ENCODE data around the gene KLF9.

DNA sequence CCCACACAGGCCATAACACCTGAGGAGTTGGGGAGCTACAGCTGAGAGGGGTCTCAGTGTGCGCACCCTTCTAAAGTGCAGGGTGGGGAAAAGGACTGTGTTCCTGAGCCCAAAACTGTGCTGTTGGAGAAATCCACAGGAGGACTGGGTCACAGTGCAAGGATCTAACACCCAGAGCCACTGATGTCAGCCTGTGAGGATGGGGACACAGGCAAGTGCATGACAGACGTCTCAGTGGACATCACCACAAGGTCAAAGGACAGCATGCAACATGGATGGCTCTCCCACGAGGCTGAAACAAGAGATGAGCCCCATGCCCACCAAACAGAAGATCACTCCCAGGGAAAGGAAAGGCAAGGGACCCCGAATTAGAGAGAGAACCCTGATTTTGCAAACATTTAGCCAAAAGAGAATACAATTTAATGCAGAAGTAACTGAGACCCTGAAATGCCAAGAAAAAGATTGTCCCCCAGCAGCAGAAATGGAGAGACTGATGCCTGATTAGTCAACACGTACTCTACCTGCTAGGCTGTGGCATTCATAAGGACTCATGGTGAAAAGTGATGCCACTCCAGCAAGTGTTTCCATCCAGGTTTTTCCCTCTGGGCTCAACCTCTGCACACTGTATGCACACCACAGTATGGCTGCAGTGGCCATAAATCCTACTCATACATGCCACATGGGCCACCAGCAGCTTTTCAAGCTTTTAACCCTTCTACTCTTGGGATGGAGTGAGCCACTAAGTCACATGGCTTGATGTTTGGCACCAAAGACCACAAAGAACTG is 14.2 kb downstream of the KLF9 start:
- TF ChIP-seq CTCF (IDR thresholded peaks at IDR 0.05) (no peak), POLR2A (IDR thresholded peaks at IDR 0.05) (no peak), POLR2AphosphoS5 (IDR thresholded peaks at IDR 0.05) (no peak)
